Ishikawa (cell line): ENCODE data around the gene PGAP2.

ENCODE experiments used
- CEBPB ChIP-seq: IDR thresholded peaks from 2 replicates; pipeline ENCODE4 v1.6.1; 2012
- CREB1 ChIP-seq: IDR thresholded peaks from 2 replicates; pipeline ENCODE4 v1.6.1; 2012; ENCODE audit warnings: low read depth
- EGR1 ChIP-seq: IDR thresholded peaks from 2 replicates; pipeline ENCODE4 v1.6.1; 2012
- EP300 ChIP-seq: IDR thresholded peaks from 2 replicates; pipeline ENCODE4 v1.6.1; 2012; ENCODE audit warnings: borderline replicate concordance
- FOXM1 ChIP-seq: IDR thresholded peaks from 2 replicates; pipeline ENCODE4 v1.6.1; 2012; ENCODE audit warnings: low read depth, borderline replicate concordance
- MAX ChIP-seq: IDR thresholded peaks from 2 replicates; pipeline ENCODE4 v1.6.1; 2012
- NFIC ChIP-seq: IDR thresholded peaks from 2 replicates; pipeline ENCODE4 v1.6.1; 2012
- RAD21 ChIP-seq: IDR thresholded peaks from 2 replicates; pipeline ENCODE4 v1.6.1; 2012; ENCODE audit warnings: low read depth
- REST ChIP-seq: IDR thresholded peaks from 2 replicates; pipeline ENCODE4 v1.6.1; 2012; ENCODE audit warnings: low read depth, mild to moderate bottlenecking
- TAF1 ChIP-seq: IDR thresholded peaks from 2 replicates; pipeline ENCODE4 v1.6.1; 2012; ENCODE audit warnings: low read depth, mild to moderate bottlenecking
- TCF12 ChIP-seq: IDR thresholded peaks from 2 replicates; pipeline ENCODE4 v1.6.1; 2012; ENCODE audit warnings: low read depth
- TEAD4 ChIP-seq: IDR thresholded peaks from 2 replicates; pipeline ENCODE4 v1.6.1; 2012
- USF1 ChIP-seq: IDR thresholded peaks from 2 replicates; pipeline ENCODE4 v1.6.1; 2012
- YY1 ChIP-seq: IDR thresholded peaks from 2 replicates; pipeline ENCODE4 v1.6.1; 2012; ENCODE audit warnings: low read depth
- ZBTB7A ChIP-seq: IDR thresholded peaks from 2 replicates; pipeline ENCODE4 v1.6.1; 2012; ENCODE audit warnings: low read depth

Gene PGAP2

GRCh38 chr11:3861683-3862082, 53.3 kb downstream of the PGAP2 start:
- no peak for TF ChIP-seq FOXM1
- TF ChIP-seq MAX = no peak
- TF ChIP-seq CREB1 = no peak
- no peak for TF ChIP-seq ZBTB7A
- TF ChIP-seq REST = no peak
- no peak for TF ChIP-seq USF1
- TF ChIP-seq NFIC = no peak
- TF ChIP-seq YY1 = no peak
- no peak for TF ChIP-seq TAF1
- TF ChIP-seq RAD21 = no peak
- no peak for TF ChIP-seq CEBPB
- TF ChIP-seq EP300 = no peak

- TF ChIP-seq ZBTB7A = no peak
- TF ChIP-seq TAF1 = no peak
- no peak for TF ChIP-seq FOXM1
- TF ChIP-seq RAD21 = no peak
- TF ChIP-seq CREB1 = no peak
- no peak for TF ChIP-seq CEBPB
- no peak for TF ChIP-seq REST
- TF ChIP-seq MAX = no peak
- TF ChIP-seq TEAD4 = 0 out of 2 replicates have a peak, but pooled peaks have one; percentile 20
- no peak for TF ChIP-seq EP300
- no peak for TF ChIP-seq YY1
- TF ChIP-seq NFIC = 0 out of 2 replicates have a peak, but pooled peaks have one; percentile 18
- no peak for TF ChIP-seq USF1
- TF ChIP-seq EGR1 = no peak
- TF ChIP-seq TCF12 = no peak
Measured at GRCh38 chr11:3865388-3866193, 57.2 kb downstream of the PGAP2 start.

- no peak for TF ChIP-seq RAD21
- no peak for TF ChIP-seq EGR1
- no peak for TF ChIP-seq CEBPB
- no peak for TF ChIP-seq ZBTB7A
Measured at GRCh38 chr11:3866206-3866605, 57.8 kb downstream of the PGAP2 start.

- no peak for TF ChIP-seq RAD21
- TF ChIP-seq MAX = no peak
Measured at GRCh38 chr11:3866836-3867208, 58.5 kb downstream of the PGAP2 start.

- TF ChIP-seq RAD21 (no peak), EGR1 (no peak), USF1 (no peak)
Measured at GRCh38 chr11:3867209-3868091, 59.1 kb downstream of the PGAP2 start.
